NCI-H2196 (cell line): ENCODE measurements around the gene WNT10A.

Experiments
- DNase-seq: peaks from one replicate; lab custom pipeline; 2025; ENCODE audit not compliant: unreplicated experiment; lab: John Stamatoyannopoulos, UW

WNT10A gene

DNA sequence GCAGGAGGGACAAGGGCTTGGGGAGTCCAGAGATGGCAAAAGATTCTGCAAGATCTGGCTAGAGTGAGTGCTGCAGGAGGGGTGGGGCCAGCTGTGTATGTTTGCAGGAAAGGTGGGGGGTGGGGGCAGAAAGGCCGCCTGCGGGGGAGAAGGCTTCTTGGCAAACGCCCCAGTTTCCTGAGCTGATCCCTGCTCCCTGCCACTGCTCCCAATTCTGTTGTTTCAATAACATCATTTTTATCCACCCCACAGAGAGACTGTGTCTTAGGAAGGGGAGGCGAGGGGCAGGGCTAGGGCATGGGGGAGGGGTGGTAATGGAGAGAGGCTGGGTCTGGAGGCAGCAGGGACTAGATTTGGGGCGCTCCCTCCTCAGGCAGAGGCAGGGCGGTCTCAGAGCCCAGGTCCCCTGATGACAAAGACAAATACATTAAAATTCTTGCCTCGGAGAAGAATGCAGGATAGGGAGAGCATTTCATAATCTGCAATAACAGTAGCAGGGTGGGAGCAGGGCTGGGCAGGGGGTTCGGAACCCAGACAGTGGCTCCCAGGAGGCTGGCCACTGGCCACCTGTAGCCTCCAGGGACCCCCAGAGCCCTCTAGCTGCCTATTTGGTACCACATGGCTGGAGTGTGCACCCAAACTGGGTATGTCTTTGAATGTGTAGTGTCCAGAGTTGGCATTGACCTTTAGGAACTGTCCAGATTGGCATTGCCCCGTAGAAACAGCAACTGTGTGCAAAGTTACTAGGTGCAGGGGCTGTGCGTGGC is 23.1 kb upstream of the WNT10A start:
- no peak for DNase-seq

DNA sequence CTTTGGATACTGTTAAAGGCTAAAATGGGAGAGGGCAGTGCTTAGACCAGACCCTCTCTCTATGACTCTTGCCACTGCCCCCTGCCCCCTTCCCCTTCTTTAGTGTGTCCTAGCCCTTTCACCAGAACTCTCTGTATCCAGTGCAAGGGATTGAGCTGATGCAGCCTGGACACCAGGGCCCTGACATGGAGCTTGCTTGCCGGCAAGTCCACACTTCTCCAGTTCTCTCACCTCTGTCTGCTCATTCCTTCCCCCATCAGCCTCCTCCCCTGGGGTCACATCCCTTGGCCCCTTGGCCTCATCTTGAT is 22.6 kb upstream of the WNT10A start:
- DNase-seq = no peak

DNA sequence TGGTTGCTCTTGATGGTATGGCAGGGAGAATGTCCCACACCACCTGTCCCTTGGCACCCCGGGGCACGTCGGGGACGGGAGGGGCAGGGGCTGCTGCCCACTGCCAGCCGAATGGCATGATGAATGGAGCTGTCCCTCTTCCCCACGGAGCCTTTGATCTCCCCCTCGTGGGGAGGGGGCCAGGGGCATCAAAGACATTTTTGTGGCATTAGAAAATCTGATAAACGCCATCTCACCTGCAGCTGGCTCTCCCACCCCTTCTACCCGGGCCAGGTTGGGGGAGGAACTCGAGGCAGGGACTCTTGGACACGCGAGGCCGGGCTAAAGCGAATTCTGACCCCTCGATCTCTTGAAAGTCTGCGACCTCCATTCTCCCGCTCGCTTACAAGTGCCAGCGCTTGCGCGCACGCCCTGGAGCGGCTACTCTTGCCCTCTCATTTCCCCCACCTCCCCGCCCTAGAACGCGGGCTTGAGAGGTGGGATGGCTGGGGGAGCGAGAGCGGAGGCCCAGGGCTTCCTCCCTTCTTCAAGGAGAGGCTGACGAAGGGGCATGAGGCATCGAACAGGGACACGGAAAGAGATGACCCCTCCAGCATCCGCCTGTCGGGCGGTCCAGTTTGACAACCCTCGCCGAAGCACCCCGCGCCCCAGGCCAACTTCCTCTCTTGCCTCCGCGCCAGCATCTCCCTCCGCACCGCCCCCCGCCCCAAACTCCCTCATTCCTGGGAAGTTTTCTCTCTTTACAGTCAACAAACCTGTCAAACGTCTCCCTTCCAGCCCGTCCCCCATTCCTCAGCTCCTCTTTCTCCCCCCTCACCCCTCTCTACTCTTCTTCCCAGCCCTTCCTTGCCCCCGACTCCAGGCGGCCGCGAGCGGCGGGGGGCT is 21.7 kb upstream of the WNT10A start:
- no peak for DNase-seq

DNA sequence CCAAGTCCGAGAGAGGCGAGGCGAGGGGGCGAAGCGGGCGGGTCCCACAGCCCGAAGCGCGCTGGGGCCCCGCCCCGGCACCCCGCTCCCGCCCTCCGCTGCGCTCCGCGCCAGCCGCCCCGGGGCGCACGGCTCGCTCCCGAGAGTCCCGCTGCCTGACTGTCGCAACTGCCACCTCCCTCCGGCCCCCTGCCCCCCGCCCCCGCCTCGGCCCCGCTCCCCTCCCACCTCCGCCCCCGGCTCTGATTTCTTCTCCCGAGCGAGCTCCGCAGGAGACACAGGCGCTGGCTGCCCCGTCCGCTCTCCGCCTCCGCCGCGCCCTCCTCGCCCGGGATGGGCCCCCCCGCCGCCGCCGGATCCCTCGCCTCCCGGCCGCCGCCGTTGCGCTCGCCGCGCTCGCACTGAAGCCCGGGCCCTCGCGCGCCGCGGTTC is 21.1 kb upstream of the WNT10A start, which contains the start of gene WNT6:
TSS of gene WNT6 (plus strand) at position 250 of the 432 bp plus-strand sequence. CDS start 233 bp downstream, outside the sequence.
- no peak for DNase-seq

DNA sequence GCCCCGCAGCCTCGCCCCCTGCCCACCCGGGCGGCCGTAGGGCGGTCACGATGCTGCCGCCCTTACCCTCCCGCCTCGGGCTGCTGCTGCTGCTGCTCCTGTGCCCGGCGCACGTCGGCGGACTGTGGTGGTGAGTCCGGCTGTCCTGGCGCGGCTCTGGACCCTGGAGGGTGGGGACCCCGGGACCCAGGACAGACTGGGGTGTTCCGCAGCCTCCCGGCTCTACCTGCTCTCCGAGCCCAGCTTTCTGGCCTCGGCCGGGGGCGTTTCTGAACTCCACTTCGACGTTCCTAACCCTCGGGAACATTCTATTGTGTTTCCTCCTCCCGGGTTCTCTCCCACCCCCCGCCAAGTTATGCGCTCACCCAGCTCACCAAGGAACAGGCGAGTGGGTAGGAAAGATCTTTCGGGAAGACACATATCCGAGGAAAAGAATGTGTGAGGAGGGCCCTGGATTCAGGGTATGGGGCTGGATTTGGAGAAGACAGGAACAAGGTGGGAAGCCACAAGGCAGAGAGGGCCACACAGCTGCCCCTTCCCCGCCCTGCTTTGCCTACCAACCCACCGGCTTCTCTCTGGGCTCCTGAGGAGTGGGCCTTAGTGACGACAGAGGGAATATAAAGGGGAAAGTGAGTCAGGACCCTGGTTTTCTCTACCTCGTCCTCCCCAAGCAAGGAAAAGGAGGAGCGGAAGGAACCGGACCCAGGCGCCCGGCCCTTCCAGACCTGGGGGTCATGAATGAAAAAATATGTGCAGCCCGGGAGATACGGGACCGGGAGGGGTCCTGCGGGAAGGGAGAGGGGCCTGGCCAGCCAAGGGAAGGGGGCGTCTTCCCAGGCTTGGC is 20.4 kb upstream of the WNT10A start:
- DNase-seq = no peak

DNA sequence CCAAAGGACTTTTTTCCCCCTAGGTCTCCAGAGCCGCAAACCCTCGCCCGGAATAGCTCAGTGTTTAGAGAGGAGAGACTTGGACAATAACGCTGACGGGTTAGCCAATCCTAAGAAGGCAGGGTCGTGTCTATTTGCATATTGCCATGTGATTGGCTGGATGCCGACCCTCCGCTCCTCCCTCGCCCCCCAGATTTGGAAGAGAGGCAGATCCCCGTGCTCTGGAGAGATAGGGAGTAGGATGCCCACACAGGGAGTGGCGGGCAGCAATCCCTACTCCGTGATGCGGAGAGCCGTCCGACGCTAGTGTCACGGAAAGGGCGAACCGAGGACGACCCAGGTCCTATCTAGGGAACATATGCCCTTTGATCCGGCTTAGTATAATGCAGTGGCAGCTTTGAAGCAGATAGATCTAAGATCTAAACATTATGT is 19.7 kb upstream of the WNT10A start:
- peak; percentile 55 for DNase-seq

DNA sequence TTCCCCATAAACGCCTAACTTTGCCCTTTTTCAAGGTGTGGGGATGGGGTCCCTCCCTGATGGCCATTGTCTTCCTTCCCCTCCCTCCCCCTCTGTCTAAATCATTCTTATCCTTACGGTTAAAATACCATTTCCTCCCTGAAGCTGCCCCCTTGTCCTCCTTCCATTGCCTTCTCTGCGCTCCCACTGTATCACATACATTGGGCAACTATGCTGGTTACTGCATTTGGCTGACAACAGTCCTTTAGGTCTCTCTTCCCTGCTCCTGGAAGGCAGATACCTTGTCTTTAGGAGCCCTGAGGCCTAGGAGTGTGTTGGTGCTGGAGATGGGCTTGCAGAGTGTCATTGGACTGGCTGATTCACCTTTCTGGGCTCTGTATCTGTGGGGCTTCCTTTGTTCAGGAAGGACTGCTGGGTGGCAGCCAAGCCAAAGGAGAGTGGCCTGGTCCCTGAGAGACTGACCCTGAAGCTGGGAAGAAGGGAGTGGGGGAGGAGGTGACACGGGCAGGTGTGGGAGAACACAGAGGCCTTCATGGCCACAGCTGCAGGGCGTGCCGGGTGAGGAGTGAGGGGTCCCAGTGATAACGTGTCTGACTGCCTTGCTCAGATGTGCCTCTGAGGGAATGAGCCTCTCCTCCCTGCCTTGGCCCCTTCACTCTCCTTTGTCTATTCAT is 18.9 kb upstream of the WNT10A start:
- DNase-seq = no peak

DNA sequence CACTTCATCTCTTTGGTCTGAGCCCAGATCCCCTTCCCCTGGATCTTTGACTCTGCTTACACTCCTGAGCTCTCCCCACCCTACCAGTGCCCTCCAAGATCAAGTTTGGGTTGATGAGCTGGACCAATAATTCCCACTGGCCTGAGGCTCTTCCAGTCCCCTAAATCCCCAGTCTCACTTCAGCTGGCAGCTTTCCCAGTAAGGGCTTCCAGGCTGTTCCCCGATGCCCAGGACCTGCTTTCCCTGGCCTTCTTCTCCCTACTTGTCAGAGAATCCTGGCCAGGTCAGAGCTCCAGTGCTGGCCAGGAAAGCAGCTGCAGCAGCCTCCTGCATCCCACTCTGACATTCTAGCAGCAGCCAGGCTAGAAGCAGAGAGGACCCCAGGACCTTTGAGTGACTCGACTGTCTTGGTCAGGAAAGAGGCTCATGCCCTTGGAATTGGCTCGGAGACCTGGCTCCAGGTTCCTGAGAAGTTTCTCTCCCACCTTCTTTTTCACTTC is 17.6 kb upstream of the WNT10A start:
- DNase-seq = no peak

DNA sequence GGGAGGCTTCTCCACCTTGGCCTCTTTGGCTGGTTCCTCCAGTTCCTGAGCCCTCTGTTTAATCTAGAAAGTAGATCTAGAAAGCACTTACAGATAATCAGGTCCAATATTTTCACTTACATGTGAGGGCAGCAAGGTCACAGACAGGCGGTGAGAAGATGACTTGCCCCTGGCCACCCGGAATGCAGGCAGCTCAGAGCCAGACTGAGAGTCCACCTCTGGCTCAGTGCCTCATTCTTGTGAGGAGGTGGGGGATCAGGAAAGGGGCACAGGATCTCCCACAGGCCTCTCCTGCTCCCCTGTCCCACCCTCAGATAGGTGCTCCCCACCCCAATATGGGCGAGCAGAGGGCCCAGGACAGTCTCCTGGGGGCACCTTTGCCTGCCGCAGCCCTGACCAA is 15.3 kb upstream of the WNT10A start:
- DNase-seq = no peak

DNA sequence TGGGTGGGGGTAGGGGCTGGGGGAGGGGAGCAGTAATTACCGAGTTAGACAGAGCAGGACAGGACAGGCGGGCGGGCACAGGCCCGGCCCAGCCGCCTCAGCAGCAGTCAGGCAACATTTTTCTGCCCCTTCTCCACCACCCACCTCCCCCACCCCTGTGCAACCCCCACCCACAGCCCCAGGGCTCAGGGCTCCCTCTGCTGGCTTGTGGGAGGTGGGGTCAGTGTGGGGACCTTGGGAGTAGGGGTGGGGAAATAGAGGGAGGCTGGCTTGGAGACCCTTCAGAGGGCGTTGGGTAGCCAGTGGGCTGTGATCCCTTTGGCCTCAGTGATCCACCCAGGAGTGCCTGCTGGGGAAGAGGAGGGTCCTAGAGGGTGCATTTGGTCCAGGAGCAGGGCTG is 14.7 kb upstream of the WNT10A start:
- no peak for DNase-seq

DNA sequence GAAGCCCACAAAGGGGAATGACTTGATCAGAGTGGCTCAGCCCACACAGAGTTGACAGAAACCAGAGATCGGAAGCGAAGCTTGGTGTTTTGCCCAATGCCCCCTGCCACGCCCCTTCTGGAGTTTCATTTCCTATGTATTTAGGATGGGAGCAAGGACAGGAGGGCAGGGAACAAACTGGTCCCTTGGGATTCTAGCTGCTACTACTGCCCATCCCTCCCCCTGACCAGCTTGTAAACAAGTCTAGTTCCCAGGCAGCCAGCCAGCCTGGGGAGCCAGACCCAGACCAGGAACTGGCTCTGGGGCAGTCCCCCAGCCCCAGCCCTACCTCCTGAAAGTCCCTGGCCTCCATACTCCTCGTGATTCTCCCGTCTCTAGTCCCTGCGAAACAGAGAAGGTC is 12.8 kb upstream of the WNT10A start:
- no peak for DNase-seq

DNA sequence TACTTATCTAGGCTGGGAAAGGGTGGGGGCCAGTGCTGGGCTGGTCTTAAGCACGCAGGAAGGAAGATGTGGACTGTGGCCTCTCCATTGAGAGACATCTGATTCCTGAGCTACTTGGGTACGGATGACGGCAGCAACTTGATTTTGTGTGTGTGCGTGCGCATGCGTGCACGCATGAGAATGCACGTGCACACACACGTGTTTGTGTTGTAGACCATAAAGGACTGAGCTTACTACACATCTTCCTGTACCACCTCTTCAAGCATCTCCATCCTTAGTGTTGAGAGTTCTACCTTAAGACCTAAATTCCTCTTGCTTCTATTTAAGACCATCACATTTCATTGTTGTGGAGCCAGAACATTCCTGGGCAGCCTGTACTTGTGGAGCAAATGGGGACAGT is 11.6 kb upstream of the WNT10A start:
- DNase-seq = no peak

DNA sequence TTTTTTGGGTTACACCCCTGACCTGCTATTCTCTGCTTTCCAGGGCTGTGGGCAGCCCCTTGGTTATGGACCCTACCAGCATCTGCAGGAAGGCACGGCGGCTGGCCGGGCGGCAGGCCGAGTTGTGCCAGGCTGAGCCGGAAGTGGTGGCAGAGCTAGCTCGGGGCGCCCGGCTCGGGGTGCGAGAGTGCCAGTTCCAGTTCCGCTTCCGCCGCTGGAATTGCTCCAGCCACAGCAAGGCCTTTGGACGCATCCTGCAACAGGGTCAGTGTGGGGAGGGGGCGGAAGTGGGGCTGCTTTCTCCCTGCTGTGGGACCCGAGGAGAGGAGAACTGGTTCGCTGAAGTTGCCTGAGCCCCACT is 9.7 kb upstream of the WNT10A start:
- no peak for DNase-seq

DNA sequence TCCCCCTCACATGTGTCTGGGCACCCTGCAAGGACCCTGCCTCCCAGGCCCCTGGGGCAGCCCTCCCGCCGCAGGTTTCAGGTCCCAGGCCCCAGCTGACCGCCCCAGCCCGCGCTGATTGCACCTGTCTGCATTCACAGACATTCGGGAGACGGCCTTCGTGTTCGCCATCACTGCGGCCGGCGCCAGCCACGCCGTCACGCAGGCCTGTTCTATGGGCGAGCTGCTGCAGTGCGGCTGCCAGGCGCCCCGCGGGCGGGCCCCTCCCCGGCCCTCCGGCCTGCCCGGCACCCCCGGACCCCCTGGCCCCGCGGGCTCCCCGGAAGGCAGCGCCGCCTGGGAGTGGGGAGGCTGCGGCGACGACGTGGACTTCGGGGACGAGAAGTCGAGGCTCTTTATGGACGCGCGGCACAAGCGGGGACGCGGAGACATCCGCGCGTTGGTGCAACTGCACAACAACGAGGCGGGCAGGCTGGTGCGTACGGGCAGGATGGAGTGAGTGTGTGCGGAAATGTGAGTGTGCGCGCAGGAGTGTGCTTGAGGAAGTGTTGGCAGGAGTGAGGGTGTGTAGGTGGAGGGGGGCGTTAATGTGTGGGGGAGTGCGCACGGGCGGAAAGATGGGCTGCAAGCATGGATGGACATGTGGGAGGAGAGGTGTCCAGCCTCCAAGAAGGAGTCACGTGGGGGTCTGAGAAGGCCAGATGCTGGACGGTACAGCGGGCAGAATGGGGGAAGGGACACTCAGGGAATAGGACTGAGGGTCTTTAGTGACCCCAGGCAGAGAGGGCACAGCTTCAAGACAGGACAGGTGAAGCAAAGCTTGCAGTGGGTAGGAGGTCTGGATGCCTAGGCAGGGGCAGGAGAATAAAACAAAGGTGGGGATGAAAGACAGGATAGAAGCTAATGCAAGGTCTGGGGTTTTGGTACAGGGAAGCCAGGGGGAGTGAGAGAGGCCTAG is 9.0 kb upstream of the WNT10A start:
- no peak for DNase-seq

DNA sequence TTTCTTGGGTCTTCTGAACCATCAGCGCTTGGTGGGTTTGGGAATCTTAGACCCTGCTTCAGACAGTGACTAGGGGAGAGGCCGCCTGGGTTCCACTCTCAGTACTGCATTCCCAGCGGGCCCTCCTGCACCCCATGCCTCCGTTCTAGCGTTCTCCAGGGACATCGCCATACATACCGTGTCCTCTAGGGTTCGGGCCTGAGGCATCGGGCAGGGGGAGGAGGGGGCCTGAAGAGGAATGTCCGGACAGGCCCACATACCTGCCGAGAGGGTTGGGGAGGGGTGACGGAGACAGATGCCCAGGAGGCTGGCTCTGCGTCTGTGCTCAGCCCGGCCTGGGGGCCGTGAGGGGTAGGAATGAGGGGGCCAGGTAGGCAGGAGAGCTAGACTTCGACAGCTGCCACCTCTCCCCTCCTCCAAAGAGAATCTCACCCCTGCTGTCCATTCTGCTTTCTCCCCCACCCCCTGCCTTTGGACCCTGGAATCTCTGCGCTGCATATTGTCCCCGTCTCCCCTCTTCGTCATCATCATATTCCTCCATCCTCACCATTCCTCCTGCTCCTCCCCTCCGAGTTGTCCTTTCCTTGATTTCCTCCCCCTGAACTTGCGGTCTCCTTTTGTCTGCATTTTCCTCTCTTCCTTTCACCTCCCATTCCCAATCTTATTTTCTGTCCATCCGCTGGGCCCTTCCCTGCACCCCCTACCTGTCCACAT is 7.8 kb upstream of the WNT10A start:
- DNase-seq = no peak

DNA sequence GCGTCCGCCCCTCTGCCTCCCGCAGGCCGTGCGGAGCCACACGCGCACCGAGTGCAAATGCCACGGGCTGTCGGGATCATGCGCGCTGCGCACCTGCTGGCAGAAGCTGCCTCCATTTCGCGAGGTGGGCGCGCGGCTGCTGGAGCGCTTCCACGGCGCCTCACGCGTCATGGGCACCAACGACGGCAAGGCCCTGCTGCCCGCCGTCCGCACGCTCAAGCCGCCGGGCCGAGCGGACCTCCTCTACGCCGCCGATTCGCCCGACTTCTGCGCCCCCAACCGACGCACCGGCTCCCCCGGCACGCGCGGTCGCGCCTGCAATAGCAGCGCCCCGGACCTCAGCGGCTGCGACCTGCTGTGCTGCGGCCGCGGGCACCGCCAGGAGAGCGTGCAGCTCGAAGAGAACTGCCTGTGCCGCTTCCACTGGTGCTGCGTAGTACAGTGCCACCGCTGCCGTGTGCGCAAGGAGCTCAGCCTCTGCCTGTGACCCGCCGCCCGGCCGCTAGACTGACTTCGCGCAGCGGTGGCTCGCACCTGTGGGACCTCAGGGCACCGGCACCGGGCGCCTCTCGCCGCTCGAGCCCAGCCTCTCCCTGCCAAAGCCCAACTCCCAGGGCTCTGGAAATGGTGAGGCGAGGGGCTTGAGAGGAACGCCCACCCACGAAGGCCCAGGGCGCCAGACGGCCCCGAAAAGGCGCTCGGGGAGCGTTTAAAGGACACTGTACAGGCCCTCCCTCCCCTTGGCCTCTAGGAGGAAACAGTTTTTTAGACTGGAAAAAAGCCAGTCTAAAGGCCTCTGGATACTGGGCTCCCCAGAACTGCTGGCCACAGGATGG is 7.1 kb upstream of the WNT10A start:
- DNase-seq = no peak

DNA sequence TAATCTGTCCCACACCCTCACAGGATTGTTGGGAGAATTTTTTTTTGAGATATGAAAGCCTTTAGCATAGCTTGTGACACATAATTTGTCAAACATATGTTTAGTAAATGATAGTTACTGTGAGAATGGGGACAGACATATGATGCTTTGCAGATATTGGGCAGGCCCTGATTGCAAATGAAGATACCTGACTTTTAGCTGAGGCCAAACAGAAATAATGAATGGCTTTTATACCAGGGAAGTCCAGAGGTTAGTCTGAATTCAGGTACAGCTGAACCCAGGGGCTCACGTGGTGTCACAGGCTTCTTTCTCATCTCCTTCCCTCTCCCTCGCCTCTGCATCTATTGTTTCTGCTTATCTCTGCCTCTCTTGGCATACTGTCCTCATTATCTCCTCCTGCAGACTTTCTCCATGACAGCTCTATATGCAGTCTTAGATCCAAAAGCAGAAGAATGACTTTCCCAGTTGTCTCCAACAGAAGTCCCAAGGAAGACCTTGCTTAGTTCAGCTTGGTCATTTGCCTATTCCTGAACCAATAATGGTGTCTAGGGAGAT is 4.9 kb upstream of the WNT10A start:
- DNase-seq = no peak
